Measurements from ENCODE around the gene CFAP97D2. TPM values are rescaled to one million over a fixed set of nuclear protein-coding genes. Genes with fewer than 3 reads are reported as not detected.
"Not testable (repeated sequence)": the region's sequence is repeated elsewhere in the genome, so short reads cannot be mapped to it uniquely, and the experiment has no call there.

Gene CFAP97D2
- total RNA-seq, 1 donor from 2014 or later: not detected

DNA sequence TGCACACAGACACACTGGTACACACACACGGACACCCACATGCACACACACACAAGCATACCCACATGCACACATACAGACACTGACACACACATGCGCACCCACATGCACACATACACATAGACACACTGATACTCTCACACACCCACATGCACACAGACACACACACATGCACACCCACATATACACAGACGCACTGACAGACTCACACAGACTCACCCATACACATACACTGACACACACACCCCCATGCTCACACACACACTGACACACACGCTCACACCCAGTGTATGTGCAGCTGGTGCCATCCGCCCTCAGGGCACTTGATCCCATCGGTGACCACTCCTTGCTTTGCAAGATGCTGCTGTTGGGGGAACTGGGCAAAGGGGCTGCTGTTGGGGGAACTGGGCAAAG lies 36.9 kb upstream of the CFAP97D2 start:
- DNase-seq (ENCODE audit: missing footprints) (no peak), ATAC-seq (no peak)
- intact Hi-C loops (cut with DNase I): no loop called here

DNA sequence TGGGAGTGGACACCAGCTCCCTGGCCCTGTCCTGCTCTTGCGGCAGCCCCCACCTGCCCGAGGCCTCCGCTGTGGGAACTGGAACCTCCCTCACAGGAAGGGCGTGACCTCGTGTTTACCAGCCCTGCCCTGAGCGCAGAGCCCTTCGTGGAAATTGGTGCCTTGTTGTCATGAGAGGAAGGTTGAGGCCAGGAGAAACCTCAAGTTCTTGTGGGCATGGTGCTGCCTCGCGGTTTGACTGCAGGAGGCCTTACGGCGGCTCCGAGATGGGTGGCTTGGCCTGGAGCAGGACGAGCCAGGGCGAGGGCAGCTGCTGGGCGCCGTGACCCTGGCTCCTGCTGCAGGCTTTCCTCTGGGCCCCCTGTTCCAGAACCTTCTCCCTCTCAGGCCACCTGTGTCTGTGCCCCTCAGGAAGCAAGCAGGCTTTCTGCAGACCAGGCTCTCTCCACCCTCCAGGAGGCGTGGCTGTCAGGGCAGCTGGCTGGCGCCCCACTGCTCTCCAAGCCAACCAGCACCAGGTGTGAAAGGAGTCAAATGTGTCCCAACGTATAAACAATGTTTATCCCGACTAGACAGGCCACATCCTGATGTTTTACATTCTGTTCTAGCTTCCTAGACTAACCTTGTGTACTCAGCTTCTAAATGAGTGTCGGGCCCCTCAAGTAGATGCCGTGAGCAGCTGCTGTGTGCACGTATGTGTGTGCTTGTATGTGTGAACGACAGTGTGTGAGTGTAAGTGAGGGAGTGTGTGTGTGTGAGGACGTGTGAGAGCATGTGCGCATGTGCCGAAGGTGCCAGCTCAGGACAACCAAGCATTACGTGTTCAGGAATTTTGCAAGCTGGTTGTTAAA lies 36.2 kb upstream of the CFAP97D2 start:
- peak; percentile 75 for DNase-seq (ENCODE audit: missing footprints)
- peak; percentile 41 for ATAC-seq
- intact Hi-C loops (cut with DNase I): no loop called here

DNA sequence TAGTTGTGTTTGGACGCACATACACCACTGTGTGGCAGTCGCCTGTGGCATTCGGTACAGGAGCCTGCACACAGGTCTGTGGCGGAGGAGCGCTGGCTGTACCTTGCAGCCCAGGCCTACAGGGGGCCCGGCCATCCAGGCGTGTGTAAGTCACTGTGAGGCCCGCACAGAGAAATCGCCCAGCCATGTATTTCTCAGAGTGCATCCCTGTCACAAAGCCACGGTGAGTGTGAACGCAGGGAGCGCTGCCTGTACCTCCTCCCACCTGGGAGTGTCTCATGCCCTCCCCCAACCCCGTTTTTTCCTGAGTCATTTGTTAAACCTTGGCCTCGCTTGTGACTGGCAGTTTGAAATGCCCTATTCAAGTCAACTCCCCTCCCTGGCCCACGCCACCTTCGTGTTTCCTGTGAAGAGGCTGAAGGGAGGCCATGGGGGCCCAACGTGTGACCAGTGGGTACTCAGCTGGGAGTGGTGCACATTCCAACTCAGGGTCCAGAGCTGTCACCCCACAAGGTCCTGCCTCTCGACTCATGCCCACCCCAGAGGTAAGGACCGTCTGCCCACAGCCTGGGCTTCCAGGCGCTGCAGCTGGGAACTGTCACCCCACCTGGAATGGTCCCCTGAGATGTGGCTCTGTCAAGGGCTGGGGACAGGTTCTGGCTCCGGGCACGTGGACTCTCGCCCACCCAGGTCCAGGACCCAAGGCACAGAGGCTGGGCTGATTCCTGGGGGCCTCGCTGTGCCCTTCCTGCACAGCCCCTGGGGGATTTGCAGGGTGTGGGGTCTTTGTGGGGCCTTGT lies 35.1 kb upstream of the CFAP97D2 start:
- ATAC-seq: peak; percentile 49
- intact Hi-C loops (cut with DNase I): no loop called here
- DNase-seq (ENCODE audit: missing footprints): peak; percentile 60

DNA sequence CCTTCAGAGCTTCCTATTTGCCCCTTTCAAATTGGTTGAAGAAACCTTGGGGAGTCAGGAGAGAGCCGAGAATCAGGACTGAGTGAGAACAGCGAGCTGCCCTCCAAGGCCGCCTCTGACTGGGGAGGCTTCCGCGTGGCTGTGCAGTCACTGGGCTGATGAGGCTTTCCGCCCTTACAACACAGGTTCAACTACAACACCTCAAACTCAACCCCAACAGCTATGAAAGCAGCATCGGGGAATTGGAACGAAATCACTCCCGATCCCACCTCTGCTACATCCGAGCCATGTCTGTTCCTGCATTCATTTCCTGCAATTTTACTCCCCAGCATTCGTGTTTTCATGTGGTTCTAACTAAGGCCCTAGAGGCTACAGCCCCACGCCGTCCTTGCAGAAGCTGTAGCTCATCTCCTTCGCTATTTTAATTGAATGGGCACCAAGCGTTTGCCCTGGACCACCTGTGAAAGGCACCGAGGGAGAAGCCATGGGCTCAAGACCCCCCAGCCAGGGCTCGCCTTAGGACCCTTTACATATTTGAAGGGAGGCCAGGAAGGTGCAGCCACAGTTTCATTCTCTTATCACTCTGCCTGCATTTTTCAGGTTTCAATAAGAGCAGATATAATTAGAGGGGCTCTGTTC lies 34.3 kb upstream of the CFAP97D2 start:
- intact Hi-C loops (cut with DNase I): no loop called here
- DNase-seq (ENCODE audit: missing footprints): no peak
- no peak for ATAC-seq

DNA sequence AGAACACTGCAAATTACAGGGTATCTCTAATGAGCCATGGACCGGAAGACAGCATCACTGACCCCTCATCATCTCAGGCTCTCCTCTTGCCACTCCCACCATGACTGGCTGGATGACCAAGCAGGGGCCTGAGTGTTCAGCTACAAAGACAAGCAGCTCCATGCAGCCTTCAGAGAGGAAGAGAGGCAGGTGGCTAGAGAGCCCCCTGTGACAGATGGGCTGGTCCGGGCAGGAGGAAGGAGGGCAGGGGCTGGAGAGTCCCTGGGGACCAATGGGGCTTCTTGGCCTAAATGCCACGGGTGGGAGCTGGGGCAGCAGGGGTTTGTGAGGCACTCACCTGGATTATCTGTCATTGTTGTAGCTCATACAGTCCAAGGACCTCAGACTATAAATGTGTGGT lies 33.8 kb upstream of the CFAP97D2 start:
- DNase-seq (ENCODE audit: missing footprints) (no peak), ATAC-seq (no peak)
- intact Hi-C loops (cut with DNase I): no loop called here

DNA sequence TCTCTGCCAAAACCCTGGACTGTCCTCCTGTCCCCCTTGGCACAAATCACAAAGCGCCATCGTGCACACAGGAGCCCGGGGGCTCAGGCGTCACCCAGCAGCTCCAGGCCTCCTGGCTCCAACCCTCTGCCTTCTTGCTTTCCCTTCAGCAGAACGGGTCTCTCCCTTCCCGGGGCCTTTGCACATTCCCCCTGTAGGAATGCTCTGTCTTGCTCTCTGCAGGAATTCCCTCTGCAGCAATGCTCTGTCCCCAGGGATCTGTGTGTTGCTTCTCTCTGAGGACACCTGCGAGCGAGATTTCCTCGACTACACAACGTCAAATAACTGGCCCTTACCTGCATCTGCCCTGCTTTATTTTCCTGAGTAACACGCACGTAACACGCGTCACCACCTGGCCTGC lies 33.3 kb upstream of the CFAP97D2 start:
- intact Hi-C loops (cut with DNase I): no loop called here

DNA sequence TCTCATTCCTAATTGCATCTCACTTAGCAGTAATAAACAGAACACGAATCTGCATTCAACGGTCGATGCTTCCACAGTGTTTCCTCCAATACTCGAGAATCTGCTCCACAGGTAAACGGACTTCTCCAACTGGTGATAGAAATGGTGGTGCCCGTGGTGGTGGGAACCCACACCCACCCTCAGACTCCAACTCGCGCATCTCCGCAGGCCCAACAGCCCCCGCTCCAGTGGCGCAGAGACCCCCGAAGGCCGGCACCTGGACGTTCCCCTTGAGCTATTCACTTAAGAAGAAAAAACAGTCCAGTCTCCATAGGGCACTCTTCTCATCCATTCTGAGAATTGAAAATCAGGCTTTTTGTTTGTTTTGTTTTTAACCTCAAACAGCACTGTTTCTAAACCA lies 32.9 kb upstream of the CFAP97D2 start:
- ATAC-seq (no peak), DNase-seq (ENCODE audit: missing footprints) (no peak)
- intact Hi-C loops (cut with DNase I): no loop called here

More for the DNA sequence above, 33.3 kb upstream of the CFAP97D2 start:
- ATAC-seq (no peak), DNase-seq (ENCODE audit: missing footprints) (no peak)

DNA sequence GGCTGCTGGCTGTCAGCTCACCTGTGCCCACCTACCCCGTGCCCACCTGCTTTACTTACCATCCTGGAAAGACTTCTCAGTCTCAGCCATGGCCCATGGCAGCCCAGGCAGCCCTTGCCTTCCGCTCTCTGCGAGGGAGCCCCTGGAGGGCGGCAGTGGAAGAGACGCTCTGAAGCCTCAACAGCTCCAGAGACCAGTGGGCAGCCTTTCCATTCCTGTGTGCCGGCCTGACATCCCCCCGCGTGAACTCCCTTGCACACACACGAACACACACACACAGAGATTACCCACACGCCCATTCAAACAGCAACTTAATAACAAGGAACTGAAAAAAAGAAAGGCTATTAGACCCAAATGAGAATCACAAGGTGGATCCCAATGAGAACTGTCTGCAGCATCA lies 32.4 kb upstream of the CFAP97D2 start:
- intact Hi-C loops (cut with DNase I): no loop called here
- DNase-seq (ENCODE audit: missing footprints): no peak
- no peak for ATAC-seq

DNA sequence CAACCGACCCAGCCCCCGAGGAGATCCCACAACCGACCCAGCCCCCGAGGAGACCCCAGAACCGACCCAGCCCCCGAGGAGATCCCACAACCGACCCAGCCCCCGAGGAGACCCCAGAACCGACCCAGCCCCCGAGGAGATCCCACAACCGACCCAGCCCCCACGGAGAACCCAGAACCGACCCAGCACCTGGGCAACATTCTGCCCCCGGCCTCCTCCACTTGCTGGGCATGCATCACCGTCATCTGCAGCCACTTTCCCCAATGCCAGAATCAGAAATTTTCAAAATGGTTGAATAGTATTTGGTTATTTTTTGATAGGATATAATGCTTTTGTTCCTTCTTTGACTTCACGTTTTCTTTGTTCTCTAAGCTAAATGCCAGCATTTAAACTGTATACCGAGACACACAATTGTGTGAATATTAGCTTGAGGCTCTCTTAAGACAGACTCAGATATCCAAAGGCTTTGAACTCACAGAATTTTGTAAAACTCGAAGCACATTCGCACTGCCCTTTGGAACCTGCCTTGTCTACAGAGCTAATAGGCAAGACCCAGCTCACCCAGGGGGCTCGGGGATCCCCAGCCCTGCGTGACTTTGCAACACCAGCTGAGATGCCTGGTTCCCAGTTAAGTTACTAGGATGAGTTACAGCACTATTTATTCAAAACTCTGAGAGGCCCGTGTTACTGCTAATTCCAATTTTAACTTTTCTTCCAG lies 31.1 kb upstream of the CFAP97D2 start:
- intact Hi-C loops (cut with DNase I): no loop called here
- ATAC-seq (no peak), DNase-seq (ENCODE audit: missing footprints) (no peak)

DNA sequence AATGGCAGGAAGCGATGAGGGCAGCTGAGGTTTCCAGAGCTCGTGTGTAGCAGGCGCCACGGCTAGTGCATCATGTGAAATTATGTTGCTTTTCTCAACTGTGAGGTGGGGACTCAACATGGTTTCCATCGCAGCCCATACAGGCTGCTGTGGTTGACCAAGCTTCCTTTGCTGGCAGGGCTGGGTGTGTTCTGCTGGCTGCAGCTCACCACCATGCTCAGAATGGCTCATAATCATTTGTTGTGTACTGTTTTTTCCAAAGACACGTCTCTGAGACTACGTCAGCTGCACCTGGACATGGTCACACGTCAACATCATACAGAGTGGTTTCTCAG lies 30.6 kb upstream of the CFAP97D2 start:
- DNase-seq (ENCODE audit: missing footprints): no peak
- ATAC-seq: no peak
- intact Hi-C loops (cut with DNase I): no loop called here

DNA sequence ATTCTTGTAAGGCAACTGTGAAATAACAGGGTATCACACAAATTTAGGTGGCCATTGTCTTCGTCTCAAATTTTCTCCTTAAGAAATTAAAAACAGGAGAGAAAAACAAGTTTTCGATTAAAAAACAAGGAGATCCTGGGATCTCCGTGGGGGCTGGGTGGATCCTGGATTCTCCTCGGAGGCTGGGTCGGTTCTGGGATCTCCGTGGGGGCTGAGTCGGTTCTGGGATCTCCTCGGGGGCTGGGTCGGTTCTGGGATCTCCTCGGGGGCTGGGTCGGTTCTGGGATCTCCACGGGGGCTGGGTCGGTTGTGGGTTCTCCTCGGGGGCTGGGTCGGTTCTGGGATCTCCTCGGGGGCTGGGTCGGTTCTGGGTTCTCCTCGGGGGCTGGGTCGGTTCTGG lies 30.2 kb upstream of the CFAP97D2 start:
- DNase-seq (ENCODE audit: missing footprints); intact Hi-C loops (cut with DNase I); ATAC-seq: not testable (repeated sequence)

DNA sequence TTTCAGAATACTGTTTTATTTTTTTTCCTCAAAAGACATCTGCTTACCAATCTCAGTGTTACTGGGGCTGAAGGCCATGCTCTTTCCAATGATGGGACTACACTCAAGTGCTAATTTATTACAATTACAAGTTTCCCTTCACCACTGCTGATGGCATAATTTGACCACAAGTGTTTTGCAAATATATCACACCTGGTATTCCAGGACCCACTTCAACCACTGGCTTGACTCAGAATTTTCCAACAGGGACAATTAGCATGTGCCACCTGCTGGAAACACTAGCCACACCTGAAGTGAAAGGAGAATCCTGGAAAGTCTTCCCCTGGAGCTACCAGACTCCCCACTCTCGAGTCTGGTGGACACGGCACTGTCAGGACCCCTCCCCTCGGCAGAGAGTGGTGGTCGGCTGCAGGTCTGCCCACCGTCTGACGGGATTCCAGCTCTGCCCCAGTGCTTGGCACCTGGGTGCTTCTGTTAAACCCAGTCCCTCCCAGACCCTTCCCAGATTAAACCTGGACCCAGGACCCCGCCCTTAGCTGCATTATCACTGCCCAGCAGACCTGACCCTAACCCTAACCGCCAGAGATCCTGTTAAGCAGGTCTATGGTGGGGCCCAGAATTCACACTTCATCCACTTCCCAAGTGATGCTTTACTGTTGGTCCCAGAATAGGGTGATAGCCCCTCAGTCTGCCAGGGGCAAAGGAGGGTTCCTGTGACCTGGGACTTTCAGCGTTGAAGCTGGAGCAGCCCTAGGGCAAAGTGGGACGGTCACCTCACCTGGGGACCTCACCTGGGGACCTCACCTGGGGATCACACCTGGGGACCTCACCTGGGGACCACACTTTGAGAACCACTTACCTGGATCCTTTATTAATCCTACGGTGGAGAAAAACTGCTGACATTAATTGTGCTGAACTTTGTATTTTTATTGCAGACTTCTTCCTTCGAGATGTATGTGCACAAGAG lies 29.0 kb upstream of the CFAP97D2 start:
- intact Hi-C loops (cut with DNase I): no loop called here
- no peak for ATAC-seq
- no peak for DNase-seq (ENCODE audit: missing footprints)

DNA sequence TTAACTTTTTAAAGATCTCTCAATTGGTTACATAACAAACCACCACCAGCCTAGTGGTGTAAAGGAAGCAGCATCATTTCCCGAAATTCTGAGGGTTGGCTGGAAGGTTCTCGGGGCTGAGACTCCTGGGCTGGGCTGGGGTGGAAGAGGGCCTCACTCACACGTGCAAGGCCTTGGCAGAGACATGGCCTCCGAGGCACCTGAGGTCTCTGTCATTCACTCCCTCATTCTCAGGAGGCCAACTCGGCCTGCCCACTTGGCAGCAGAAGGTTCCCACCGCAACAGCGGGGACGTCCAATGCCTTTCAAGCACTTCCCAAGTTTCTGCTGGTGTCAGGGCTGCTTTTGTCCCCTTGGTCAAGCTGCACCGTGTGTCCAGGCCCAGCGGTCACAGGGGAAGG lies 28.0 kb upstream of the CFAP97D2 start:
- intact Hi-C loops (cut with DNase I): no loop called here
- no peak for DNase-seq (ENCODE audit: missing footprints)
- ATAC-seq: no peak

DNA sequence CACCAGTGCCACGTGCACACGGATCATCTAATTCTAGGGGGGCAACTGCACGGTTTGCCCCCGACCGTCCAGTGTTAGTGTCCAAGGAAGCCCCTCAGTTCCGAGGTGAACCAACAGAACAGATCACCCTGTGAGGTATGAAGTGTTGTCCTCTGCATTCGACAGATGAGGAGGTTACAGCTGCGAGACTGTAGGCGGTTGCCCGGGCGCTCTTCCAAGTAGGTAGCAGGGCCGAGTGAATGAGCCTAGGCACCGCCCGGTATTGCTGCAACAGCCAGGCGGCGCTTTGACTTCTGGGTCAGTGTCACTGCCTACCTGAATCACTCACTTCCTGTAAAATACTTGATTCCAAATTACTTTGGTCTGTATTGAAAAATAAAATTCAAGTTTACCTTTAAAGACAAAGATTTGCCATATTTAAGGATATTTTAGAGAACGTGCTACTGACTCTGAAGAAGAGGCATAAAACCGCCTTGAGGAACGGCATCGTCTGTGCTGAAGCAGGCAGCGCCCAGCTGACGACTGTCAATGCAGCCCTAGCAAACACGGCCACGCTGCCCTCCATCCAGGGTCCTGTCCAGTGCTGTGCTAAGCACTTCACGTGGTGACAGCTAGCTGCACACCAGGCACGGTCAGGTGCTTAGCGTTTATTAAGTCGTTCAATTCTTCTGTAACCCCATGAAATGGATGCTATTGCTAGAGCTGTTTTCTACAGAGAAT lies 27.3 kb upstream of the CFAP97D2 start:
- DNase-seq (ENCODE audit: missing footprints) (no peak), ATAC-seq (peak; percentile 42)
- intact Hi-C loops (cut with DNase I): no loop called here

DNA sequence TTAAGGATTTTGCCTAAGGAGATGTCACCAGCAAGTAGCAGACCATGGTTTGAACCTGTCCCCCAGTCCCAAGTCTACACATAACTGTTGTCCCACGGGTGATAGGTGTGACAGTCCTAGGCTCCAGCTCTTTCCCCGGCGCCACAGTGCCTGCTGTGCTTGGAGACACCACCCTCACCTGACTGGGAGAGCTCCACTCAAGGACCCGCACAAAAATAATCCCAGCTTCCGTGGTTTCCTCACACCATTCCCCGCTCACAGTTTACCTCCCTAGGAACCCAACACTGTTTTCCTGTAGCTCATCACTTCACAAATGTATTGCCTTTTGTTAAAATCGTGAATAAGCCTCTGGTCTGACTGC lies 26.8 kb upstream of the CFAP97D2 start:
- intact Hi-C loops (cut with DNase I): no loop called here
- ATAC-seq (peak; percentile 24), DNase-seq (ENCODE audit: missing footprints) (no peak)

DNA sequence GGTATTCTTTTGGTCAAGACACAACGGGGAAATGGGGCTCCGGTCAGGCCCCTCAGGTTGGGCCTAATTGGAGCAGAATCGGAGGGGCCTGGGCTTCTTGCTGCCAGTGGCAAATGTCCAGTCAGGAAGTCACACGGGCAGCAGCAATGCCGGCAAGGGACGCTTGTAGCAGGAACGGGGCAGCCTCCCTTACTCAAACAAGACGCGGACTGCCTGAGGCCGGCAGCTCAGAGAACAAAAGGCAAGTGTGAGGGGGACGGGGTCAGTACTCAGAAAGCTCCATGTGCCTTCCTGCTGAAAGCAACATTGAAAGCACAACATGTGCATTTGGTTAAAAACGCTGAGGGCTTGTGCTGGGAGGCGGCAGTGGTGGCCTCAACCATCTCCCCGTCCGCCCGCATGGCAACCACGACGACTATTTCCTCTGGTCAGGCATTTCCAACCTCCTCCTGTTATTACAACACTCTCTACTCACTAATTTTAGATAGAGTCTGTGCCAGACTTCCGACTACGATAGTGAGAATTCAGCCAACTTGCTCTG lies 26.2 kb upstream of the CFAP97D2 start:
- peak; percentile 27 for ATAC-seq
- intact Hi-C loops (cut with DNase I): no loop called here
- no peak for DNase-seq (ENCODE audit: missing footprints)

DNA sequence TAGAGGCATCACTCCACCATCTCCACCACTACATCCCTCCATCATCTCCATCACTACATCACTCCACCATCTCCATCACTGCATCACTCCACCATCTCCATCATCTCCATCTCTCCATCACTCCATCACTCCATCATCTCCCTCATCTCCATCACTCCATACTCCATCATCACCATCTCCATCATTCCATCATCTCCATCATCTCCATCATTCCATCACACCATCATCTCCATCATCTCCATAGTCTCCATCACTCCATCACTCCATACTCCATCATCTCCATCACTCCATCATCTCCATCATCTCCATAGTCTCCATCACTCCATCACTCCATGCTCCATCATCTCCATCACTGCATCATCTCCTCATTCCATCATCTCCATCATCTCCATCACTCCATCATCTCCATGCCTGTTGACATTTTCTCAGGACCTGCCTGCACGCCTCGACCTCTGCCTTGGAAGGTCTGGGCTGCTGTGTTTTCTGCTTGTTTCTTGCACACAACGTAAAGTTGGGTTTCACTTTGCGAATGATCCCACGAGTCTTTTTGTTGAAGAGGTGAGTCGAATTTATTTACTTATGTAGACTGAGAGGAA lies 25.5 kb upstream of the CFAP97D2 start:
- DNase-seq (ENCODE audit: missing footprints) (no peak), ATAC-seq (no peak)
- intact Hi-C loops (cut with DNase I): no loop called here
